Gastroesophageal sphincter (tissue), 4 donors: Measurements from ENCODE around the gene MCRIP2. TPM values are rescaled to one million over a fixed set of nuclear protein-coding genes. Genes with fewer than 3 reads are reported as not detected.
A peak's percentile ranks its signal among the peaks of the same experiment; 100 is the strongest.

ENCODE experiments used
- ATAC-seq: fragments of 150-250 bp; one replicate; pipeline ENCODE4 v1.9.1; 2016; ENCODE audit warnings: mild to moderate bottlenecking, moderate library complexity
- H3K27ac ChIP-seq, 4 donors: fragments of 200-600 bp; sonication (generic) in 3 of 4; 1 replicate in 3 of 4; 2 replicates in 1 of 4; pipeline ENCODE4 v1.5.1; 2016 to 2019
- H3K27me3 ChIP-seq: fragments of 200-600 bp; sonication (generic); one replicate; pipeline ENCODE4 v1.5.1; 2019
- H3K36me3 ChIP-seq, 2 donors: fragments of 200-600 bp; sonication (generic); one replicate each; pipeline ENCODE4 v1.5.1; 2019; ENCODE audit warnings: control low read depth in 1 of 2
- H3K4me1 ChIP-seq, 3 donors: fragments of 200-600 bp; sonication (generic); 1 replicate in 2 of 3; 2 replicates in 1 of 3; pipeline ENCODE4 v1.5.1; 2016 to 2019; ENCODE audit warnings: control low read depth in 2 of 3
- H3K4me3 ChIP-seq, 2 donors: fragments of 200-600 bp; sonication (generic); one replicate each; pipeline ENCODE4 v1.5.1; 2019; ENCODE audit warnings: mild to moderate bottlenecking in 1 of 2, moderate library complexity in 1 of 2
- H3K9me3 ChIP-seq, 3 donors: fragments of 200-600 bp; sonication (generic); one replicate each; pipeline ENCODE4 v1.5.1; 2017 to 2019; ENCODE audit warnings: control low read depth in 2 of 3
- CTCF ChIP-seq, 4 experiments: fragments of 200-600 bp in 2 of 4; fragments of 450-650 bp in 2 of 4; sonication (generic) in 1 of 4; IDR thresholded peaks; one replicate each; pipeline ENCODE4 v1.5.1; 2017 to 2019; ENCODE audit warnings: antibody characterized with exemption in 4 of 4, mild to moderate bottlenecking in 2 of 4, moderate library complexity in 2 of 4
- EP300 ChIP-seq: sonication (generic); formaldehyde crosslinking; IDR thresholded peaks from one replicate; pipeline ENCODE4 v1.6.1; 2017; ENCODE audit warnings: antibody characterized with exemption, mild to moderate bottlenecking
- POLR2A ChIP-seq, 2 donors: fragments of 450-650 bp; IDR thresholded peaks; one replicate each; pipeline ENCODE4 v1.6.1; 2017; ENCODE audit warnings: antibody characterized with exemption in 2 of 2, mild to moderate bottlenecking in 2 of 2, moderate library complexity in 1 of 2
- POLR2AphosphoS5 ChIP-seq: sonication (generic); formaldehyde crosslinking; IDR thresholded peaks from one replicate; pipeline ENCODE4 v1.6.1; 2017; ENCODE audit warnings: antibody characterized with exemption
- WGBS, 2 donors: methylation state at CpG; one replicate each; pipeline ENCODE4 v1.1.5; 2018; ENCODE audit warnings: low coverage in 1 of 2; 5-methylcytosine and 5-hydroxymethylcytosine counted together
- total RNA-seq, 4 donors: library from RNA; depleted of rRNA; stranded (reverse); fragments of >200 nt; gene quantifications; one replicate each; pipeline ENCODE4 v1.1.0, GENCODE V29; 2016

Gene MCRIP2
- total RNA-seq, 4 donors from 2014 or later, result 25.4 to 70.0 (median 51.9) TPM

DNA sequence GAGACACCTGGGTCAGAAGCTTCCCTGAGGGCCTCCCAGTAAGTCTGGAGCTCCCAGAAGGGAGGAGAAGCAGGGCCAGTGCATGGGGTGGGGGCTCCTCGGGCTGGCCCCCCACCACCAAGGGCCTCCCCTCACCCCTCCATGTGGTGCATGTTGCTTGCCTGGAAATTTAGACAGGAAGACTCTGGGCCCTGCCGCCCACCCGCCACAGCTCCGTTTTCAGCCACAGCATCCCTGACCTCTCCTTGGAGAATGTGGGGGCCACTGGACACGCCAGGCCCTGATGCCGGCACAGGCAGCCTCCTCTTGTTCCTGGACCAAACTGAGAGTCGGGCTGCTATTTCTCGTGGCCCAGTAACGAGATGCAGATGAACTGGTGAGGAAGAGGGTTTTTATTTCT lies 2.8 kb upstream of the MCRIP2 start:
- TF ChIP-seq EP300, result no peak
- no peak for TF ChIP-seq POLR2A (IDR thresholded peaks at IDR 0.05)
- TF ChIP-seq CTCF (IDR thresholded peaks at IDR 0.05), result no peak
- no peak for TF ChIP-seq POLR2AphosphoS5

GRCh38 chr16:640614-641013 lies 1.0 kb upstream of the MCRIP2 start:
- ATAC-seq, result no peak
- H3K27me3 ChIP-seq, result no peaks in the 10 kb centered on the region
- H3K9me3 ChIP-seq, result no peaks in the 10 kb centered on the region
- peaks cover 0 to 73% (median 22%) of the 10 kb centered on the region in 3 donors for H3K4me1 ChIP-seq
- no CpG with 5 or more reads among the region's 5 CpGs for WGBS, 2 donors
- peak overlapping the region in 1 of 2 donors; percentile 95 for H3K4me3 ChIP-seq
- H3K36me3 ChIP-seq, result no peaks in the 10 kb centered on the region
- TF ChIP-seq EP300, result no peak
- H3K27ac ChIP-seq, result peak overlapping the region in 3 of 4 donors; percentile 86 to 95 (median 92)

More for the DNA sequence above, 2.8 kb upstream of the MCRIP2 start:
- H3K4me1 ChIP-seq, result peaks cover 2 to 71% (median 30%) of the 10 kb centered on the region in 3 donors
- H3K27me3 ChIP-seq, result no peaks in the 10 kb centered on the region
- H3K27ac ChIP-seq, result peak overlapping the region in 2 of 4 donors; percentile 96 to 97
- H3K36me3 ChIP-seq, result peaks cover 0 to 9% of the 10 kb centered on the region in 2 donors
- no peak for ATAC-seq
- WGBS, 2 donors, result no CpG with 5 or more reads among the region's 9 CpGs
- H3K4me3 ChIP-seq, result no peak overlapping the region
- H3K9me3 ChIP-seq, result no peaks in the 10 kb centered on the region

DNA sequence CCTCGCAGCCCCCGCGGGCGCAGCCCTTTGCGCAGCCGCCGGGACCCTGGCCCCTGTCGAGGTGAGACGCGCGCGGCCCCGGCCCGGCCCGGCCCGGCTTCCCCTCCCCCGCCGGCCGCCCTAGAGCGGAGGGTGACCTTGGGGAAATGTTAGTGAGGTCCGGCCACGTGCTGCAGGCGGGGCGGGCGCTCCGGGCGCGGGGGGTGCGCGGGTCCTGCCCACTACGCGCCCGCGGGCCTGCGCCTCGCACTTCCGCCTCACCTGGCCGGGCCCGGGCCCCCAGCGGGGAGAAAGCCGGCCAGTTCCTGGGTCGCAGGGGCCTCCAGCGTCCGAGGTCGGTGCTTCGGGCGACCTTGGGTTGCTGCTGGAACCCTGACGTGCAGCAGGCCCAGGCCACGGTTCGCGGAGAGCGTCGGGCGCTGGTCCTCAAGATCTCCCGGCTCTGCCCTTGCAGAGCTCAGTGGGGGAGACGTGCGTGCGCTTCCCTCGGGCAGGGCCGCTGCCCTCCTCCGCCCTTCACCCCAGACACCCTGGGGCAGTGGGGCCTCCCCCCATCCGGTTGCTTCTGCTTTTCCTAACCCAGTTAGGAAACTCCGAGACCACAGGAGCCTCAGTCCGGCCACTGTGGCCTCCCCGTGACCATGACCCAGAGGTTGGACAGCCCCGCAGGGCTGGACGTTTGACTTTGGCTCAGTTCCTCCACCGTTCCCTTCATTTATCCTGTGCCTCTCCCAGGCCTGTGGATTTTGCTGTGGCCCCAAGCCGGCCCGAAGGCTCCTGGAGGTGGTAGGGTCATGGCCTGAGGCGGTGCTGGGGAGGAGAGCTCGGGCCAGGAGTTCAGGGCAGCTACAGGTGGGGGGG lies 791 bp downstream of the MCRIP2 start:
- peak; percentile 58 for ATAC-seq
- peaks cover 0 to 7% of the 10 kb centered on the region in 2 donors for H3K36me3 ChIP-seq
- H3K27me3 ChIP-seq, result no peaks in the 10 kb centered on the region
- H3K27ac ChIP-seq, result peak overlapping the region; percentile 86 to 95 (median 91)
- peaks cover 0 to 83% (median 25%) of the 10 kb centered on the region in 3 donors for H3K4me1 ChIP-seq
- H3K9me3 ChIP-seq, result no peaks in the 10 kb centered on the region
- WGBS, 2 donors, result no CpG with 5 or more reads among the region's 72 CpGs
- H3K4me3 ChIP-seq, result peak overlapping the region; percentile 67 to 95
- TF ChIP-seq CTCF (IDR thresholded peaks at IDR 0.05), result no peak
- TF ChIP-seq POLR2A (IDR thresholded peaks at IDR 0.05), result no peak
- TF ChIP-seq POLR2AphosphoS5, result no peak

DNA sequence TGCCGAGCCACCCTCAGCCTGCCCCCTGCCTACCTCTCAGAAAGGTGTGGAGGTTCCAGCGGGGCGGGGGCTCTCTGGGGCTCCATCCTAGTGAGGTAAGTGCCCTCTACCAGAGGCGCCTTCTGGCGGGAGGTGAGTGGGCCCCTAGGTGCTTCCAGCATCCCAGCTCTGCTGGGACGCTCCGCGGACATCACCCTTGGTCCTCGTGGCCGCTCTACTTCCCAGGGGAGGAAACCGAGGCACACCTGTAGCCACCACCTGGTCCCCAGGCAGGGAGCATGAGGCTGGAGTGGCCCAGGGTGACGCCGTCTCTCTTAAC lies 1.4 kb downstream of the MCRIP2 start:
- Histone ChIP-seq H3K4me3 (peak overlapping the region in 1 of 2 donors; percentile 95), H3K27ac (peak overlapping the region; percentile 86 to 95 (median 91)), H3K36me3 (peaks cover 0 to 7% of the 10 kb centered on the region in 2 donors), H3K27me3 (no peaks in the 10 kb centered on the region), H3K4me1 (peaks cover 0 to 83% (median 25%) of the 10 kb centered on the region in 3 donors), H3K9me3 (no peaks in the 10 kb centered on the region)
- no peak for ATAC-seq
- 83 to 100% methylated on average over 2 to 3 of the region's 13 CpGs for WGBS, 2 donors
- TF ChIP-seq EP300 (no peak), POLR2AphosphoS5 (no peak), CTCF (IDR thresholded peaks at IDR 0.05) (no peak), POLR2A (IDR thresholded peaks at IDR 0.05) (no peak)

DNA sequence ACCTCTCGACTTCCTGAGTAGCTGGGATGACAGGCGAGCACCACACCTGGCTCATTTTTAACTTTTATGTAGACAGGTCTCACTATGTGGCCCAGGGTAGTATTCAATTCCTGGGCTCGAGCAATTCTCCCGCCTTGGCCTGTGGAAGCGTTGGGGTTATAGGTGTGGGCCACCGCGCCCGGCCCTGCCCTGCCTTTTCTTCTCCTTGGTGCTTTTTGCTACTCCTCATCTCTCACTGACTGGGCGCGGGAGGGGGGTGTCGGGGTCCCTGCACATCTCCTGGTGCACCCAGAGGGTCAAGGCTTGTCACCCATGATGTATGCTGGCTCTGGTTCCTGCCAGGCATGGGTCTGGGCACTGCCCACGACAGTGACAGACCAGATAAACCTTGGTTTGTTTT lies 2.9 kb downstream of the MCRIP2 start:
- TF ChIP-seq POLR2AphosphoS5, result no peak
- TF ChIP-seq CTCF (IDR thresholded peaks at IDR 0.05), result no peak
- TF ChIP-seq EP300, result no peak
- no peak for TF ChIP-seq POLR2A (IDR thresholded peaks at IDR 0.05)
- no peaks in the 10 kb centered on the region for H3K9me3 ChIP-seq
- H3K4me1 ChIP-seq, result peaks cover 0 to 86% (median 32%) of the 10 kb centered on the region in 3 donors
- no peaks in the 10 kb centered on the region for H3K27me3 ChIP-seq
- ATAC-seq, result no peak
- H3K4me3 ChIP-seq, result no peak overlapping the region
- WGBS, 2 donors, result 89% methylated on average over 6 to 9 of the region's 12 CpGs
- peaks cover 0 to 7% of the 10 kb centered on the region in 2 donors for H3K36me3 ChIP-seq
- peak overlapping the region in 1 of 4 donors; percentile 41 for H3K27ac ChIP-seq
